ENCODE measurements around the gene MED28. TPM values are rescaled to one million over a fixed set of nuclear protein-coding genes. Genes with fewer than 3 reads are reported as not detected.

The MED28 gene, protein sequence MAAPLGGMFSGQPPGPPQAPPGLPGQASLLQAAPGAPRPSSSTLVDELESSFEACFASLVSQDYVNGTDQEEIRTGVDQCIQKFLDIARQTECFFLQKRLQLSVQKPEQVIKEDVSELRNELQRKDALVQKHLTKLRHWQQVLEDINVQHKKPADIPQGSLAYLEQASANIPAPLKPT
- total RNA-seq (2014; rRNA removed; shearing (Covaris generic)): 20.7 and 27.0 TPM in 2 replicates
- total RNA-seq (2022): 78.2 and 86.2 TPM in 2 replicates
- Bru-seq, nascent RNA: percentile 93 among the genes with signal in this experiment
- BruChase-seq, experiment 1, labeled RNA remaining after a 6-hour chase: percentile 98 among the genes with signal in this experiment
- BruChase-seq, experiment 2, labeled RNA remaining after a 2-hour chase: percentile 98 among the genes with signal in this experiment
- long read RNA-seq, full-length matches to known transcripts: 81 of 99 reads
- long read RNA-seq, partial matches to known transcripts: 14 of 99 reads
- long read RNA-seq, other reads (novel, unspliced or antisense): 4 of 99 reads

DNA sequence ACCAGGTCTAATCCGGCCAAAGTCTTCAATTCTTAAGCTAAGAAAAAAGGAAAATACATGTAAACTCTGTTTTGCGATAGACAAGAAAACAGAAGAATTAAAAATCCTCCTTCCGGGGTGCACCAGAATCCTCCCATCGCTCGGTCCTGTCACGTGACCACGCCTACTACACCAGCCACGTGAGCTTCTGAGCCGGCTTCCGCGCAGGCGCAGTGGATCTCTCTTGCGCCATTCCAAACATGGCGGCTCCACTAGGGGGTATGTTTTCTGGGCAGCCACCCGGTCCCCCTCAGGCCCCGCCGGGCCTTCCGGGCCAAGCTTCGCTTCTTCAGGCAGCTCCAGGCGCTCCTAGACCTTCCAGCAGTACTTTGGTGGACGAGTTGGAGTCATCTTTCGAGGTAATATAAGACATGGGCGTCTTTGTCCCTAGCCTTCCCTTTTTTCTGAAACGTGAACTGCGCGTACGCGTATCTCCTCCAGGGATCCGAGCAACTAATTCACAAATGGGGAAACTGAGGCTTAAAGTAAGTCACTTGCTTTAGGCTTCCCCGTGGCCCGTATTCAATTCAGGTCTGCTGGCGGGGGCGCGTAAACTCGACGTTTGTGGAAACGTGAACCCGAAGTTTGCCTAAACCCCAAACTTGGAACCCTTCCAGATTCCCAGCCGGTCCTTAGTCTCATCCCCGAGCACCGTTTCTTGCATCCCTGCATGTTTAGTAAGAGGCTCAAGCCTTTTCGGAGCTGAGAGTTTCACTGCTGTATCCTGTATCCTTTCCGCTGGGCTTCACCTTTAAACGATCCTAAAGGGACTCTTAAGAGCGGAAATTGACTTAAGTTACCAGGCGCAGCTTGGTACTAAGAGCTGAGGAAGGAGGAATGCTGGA is at the start of gene MED28:
Gene MED28, plus strand, starts transcription at position 226 of the 884 bp plus-strand sequence. Its CDS starts 14 bp downstream, at position 240.
- CTCF ChIA-PET (ENCODE audit: unreplicated experiment): interaction anchor here (0.6 kb wide), 1 partner anchor 110 kb away, joined by 3 read pairs; no protein-coding TSS in a partner anchor
- peak within 1 kb of the TSS; percentile 88 for H3K4me3 ChIP-seq (ENCODE audit: low read depth, low read length, poor library complexity, severe bottlenecking)
- peak; percentile 98 for DNase-seq (ENCODE audit: low spot score)
- peaks cover 13% of the 10 kb centered on the region; the same call in 1 of the 2 replicates for H4K20me1 ChIP-seq (ENCODE audit: insufficient read depth, low read length)
- no peak for TF ChIP-seq EZH2phosphoT487 (IDR thresholded peaks at IDR 0.05; ENCODE audit: borderline replicate concordance, low read depth, low read length)
- TF ChIP-seq, protein P1, sequence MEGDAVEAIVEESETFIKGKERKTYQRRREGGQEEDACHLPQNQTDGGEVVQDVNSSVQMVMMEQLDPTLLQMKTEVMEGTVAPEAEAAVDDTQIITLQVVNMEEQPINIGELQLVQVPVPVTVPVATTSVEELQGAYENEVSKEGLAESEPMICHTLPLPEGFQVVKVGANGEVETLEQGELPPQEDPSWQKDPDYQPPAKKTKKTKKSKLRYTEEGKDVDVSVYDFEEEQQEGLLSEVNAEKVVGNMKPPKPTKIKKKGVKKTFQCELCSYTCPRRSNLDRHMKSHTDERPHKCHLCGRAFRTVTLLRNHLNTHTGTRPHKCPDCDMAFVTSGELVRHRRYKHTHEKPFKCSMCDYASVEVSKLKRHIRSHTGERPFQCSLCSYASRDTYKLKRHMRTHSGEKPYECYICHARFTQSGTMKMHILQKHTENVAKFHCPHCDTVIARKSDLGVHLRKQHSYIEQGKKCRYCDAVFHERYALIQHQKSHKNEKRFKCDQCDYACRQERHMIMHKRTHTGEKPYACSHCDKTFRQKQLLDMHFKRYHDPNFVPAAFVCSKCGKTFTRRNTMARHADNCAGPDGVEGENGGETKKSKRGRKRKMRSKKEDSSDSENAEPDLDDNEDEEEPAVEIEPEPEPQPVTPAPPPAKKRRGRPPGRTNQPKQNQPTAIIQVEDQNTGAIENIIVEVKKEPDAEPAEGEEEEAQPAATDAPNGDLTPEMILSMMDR (conservative IDR thresholded peaks at IDR 0.05; ENCODE audit: low read length): no peak
- H3K79me2 ChIP-seq (ENCODE audit: insufficient read depth, low read depth, low read length): peaks cover 57% of the 10 kb centered on the region
- BruUV-seq (replicated peaks): TSS peak; percentile 93
- peaks cover 39% of the 10 kb centered on the region for H3K36me3 ChIP-seq (ENCODE audit: insufficient read depth, low read length)
- no peaks in the 10 kb centered on the region for H3K9me2 ChIP-seq (ENCODE audit: insufficient read depth, low read length)
- POLR2A ChIA-PET: interaction anchor here (0.8 to 2.6 kb wide), 17 partner anchors 9 to 64 kb away, joined by 3 to 19 read pairs (median 5); partner anchors contain the start of gene LAP3
- H3K4me2 ChIP-seq (ENCODE audit: low read length): peak within 1 kb of the TSS; percentile 90
- peaks cover 32% of the 10 kb centered on the region for H3K4me1 ChIP-seq (ENCODE audit: insufficient read depth, low read length, poor library complexity, severe bottlenecking)
- peak within 1 kb of the TSS; percentile 52 for H3K27ac ChIP-seq (ENCODE audit: low read depth, low read length, poor library complexity, severe bottlenecking)
- peak within 1 kb of the TSS; percentile 95 for H2AFZ ChIP-seq (ENCODE audit: low read length)
- no peaks in the 10 kb centered on the region for H3K9me3 ChIP-seq (ENCODE audit: low read length)
- intact Hi-C loops (cut with micrococcal nuclease; ENCODE audit: unreplicated experiment): loop anchor here (1.0 kb wide), 3 partner anchors 19 to 196 kb away; partner anchors contain the start of genes DCAF16 and NCAPG

DNA sequence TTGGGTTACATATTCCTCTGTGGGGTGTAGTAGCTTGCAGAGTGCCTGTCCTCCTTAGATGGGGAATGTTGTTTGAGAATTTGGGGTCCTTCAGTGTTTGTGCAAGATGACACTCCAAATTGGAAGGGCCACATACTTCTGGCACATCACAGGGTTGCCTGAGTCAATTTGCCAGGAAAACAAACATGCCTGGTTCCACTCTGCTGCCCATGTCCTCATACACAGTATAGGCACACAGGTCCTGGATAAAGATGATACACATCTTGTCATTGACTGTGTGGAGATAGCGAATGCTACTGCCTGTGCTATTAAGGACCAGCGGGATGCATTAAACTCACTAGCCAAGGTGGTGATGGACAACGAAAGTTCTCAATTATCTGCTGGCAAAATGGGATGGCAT is 48.6 kb upstream of the MED28 start:
- no peaks in the 10 kb centered on the region for H4K20me1 ChIP-seq (ENCODE audit: insufficient read depth, low read length)
- H3K9me2 ChIP-seq (ENCODE audit: insufficient read depth, low read length): no peaks in the 10 kb centered on the region
- H3K27ac ChIP-seq (ENCODE audit: low read depth, low read length, poor library complexity, severe bottlenecking): no peak overlapping the region
- no peak for DNase-seq (ENCODE audit: low spot score)
- H2AFZ ChIP-seq (ENCODE audit: low read length): no peak overlapping the region
- TF ChIP-seq, protein P1 (conservative IDR thresholded peaks at IDR 0.05; ENCODE audit: low read length): no peak
- TF ChIP-seq EZH2phosphoT487 (IDR thresholded peaks at IDR 0.05; ENCODE audit: borderline replicate concordance, low read depth, low read length): no peak
- no peaks in the 10 kb centered on the region for H3K79me2 ChIP-seq (ENCODE audit: insufficient read depth, low read depth, low read length)
- no peak overlapping the region for H3K4me3 ChIP-seq (ENCODE audit: low read depth, low read length, poor library complexity, severe bottlenecking)
- H3K4me2 ChIP-seq (ENCODE audit: low read length): no peak overlapping the region
- POLR2A ChIA-PET: interaction anchor here (0.9 to 1.1 kb wide), 2 partner anchors 9 to 12 kb away, joined by 3 read pairs; no protein-coding TSS in a partner anchor
- H3K9me3 ChIP-seq (ENCODE audit: low read length): no peaks in the 10 kb centered on the region
- H3K4me1 ChIP-seq (ENCODE audit: insufficient read depth, low read length, poor library complexity, severe bottlenecking): no peaks in the 10 kb centered on the region
- intact Hi-C loops (cut with micrococcal nuclease; ENCODE audit: unreplicated experiment): no loop called here
- H3K36me3 ChIP-seq (ENCODE audit: insufficient read depth, low read length): no peaks in the 10 kb centered on the region
- no TSS peak for BruUV-seq (replicated peaks)
- CTCF ChIA-PET (ENCODE audit: unreplicated experiment): no interaction called here

Data from OCI-LY7 (cell line).